ENCODE data around the gene PCSK2. TPM values are rescaled to one million over a fixed set of nuclear protein-coding genes. Genes with fewer than 3 reads are reported as not detected.

PCSK2 gene
- polyA plus RNA-seq, 1 donor from 2014 or later, result 27.9 TPM

DNA sequence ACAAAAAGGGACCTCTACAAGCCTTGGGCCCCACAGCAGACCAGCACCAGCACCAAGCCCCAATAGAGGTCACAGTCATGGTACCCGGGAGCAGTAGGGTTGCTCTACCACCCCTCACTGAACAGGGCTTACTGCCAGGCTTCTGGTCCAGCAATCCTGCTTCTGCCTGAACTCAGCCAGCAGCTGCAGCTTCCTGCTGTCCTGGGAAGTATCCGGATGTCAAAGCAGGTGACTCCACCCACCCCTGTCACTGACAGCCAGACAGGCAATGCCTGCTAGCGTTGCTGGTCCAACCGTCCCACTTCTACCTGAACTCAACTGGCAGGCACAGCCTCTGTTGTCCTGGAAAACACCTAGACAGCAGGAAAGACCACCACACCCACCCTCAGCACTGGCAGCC is 47.0 kb upstream of the PCSK2 start:
- no peaks in the 10 kb centered on the region for H3K27me3 ChIP-seq (ENCODE audit: insufficient read depth, low read depth, low read length)
- H3K9me2 ChIP-seq (ENCODE audit: insufficient read depth, low read length), result no peaks in the 10 kb centered on the region
- H3K27ac ChIP-seq (ENCODE audit: low read length), result no peak overlapping the region
- no peaks in the 10 kb centered on the region for H4K20me1 ChIP-seq (ENCODE audit: insufficient read depth)
- H3K9ac ChIP-seq (ENCODE audit: low read length), result no peak overlapping the region
- H2AFZ ChIP-seq (ENCODE audit: low read depth, low read length), result no peak overlapping the region
- TF ChIP-seq, protein P1, sequence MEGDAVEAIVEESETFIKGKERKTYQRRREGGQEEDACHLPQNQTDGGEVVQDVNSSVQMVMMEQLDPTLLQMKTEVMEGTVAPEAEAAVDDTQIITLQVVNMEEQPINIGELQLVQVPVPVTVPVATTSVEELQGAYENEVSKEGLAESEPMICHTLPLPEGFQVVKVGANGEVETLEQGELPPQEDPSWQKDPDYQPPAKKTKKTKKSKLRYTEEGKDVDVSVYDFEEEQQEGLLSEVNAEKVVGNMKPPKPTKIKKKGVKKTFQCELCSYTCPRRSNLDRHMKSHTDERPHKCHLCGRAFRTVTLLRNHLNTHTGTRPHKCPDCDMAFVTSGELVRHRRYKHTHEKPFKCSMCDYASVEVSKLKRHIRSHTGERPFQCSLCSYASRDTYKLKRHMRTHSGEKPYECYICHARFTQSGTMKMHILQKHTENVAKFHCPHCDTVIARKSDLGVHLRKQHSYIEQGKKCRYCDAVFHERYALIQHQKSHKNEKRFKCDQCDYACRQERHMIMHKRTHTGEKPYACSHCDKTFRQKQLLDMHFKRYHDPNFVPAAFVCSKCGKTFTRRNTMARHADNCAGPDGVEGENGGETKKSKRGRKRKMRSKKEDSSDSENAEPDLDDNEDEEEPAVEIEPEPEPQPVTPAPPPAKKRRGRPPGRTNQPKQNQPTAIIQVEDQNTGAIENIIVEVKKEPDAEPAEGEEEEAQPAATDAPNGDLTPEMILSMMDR (IDR thresholded peaks at IDR 0.05; ENCODE audit: poor library complexity, severe bottlenecking), result no peak
- TF ChIP-seq, protein P2, sequence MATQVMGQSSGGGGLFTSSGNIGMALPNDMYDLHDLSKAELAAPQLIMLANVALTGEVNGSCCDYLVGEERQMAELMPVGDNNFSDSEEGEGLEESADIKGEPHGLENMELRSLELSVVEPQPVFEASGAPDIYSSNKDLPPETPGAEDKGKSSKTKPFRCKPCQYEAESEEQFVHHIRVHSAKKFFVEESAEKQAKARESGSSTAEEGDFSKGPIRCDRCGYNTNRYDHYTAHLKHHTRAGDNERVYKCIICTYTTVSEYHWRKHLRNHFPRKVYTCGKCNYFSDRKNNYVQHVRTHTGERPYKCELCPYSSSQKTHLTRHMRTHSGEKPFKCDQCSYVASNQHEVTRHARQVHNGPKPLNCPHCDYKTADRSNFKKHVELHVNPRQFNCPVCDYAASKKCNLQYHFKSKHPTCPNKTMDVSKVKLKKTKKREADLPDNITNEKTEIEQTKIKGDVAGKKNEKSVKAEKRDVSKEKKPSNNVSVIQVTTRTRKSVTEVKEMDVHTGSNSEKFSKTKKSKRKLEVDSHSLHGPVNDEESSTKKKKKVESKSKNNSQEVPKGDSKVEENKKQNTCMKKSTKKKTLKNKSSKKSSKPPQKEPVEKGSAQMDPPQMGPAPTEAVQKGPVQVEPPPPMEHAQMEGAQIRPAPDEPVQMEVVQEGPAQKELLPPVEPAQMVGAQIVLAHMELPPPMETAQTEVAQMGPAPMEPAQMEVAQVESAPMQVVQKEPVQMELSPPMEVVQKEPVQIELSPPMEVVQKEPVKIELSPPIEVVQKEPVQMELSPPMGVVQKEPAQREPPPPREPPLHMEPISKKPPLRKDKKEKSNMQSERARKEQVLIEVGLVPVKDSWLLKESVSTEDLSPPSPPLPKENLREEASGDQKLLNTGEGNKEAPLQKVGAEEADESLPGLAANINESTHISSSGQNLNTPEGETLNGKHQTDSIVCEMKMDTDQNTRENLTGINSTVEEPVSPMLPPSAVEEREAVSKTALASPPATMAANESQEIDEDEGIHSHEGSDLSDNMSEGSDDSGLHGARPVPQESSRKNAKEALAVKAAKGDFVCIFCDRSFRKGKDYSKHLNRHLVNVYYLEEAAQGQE (IDR thresholded peaks at IDR 0.05; ENCODE audit: borderline replicate concordance), result no peak
- no peak for TF ChIP-seq EZH2 (IDR thresholded peaks at IDR 0.05; ENCODE audit: borderline replicate concordance, insufficient read depth, low read length, poor library complexity, severe bottlenecking)
- no peak for TF ChIP-seq RAD21 (conservative IDR thresholded peaks at IDR 0.05)
- no peak for TF ChIP-seq TAF1 (IDR thresholded peaks at IDR 0.05; ENCODE audit: low read depth)
- TF ChIP-seq SMC3 (conservative IDR thresholded peaks at IDR 0.05; ENCODE audit: poor library complexity), result no peak
- no peak for TF ChIP-seq MXI1 (conservative IDR thresholded peaks at IDR 0.05; ENCODE audit: poor library complexity, severe bottlenecking)
- no peak for TF ChIP-seq EP300 (conservative IDR thresholded peaks at IDR 0.05; ENCODE audit: poor library complexity, severe bottlenecking)
- no peak for TF ChIP-seq POLR2AphosphoS5 (IDR thresholded peaks at IDR 0.05)
- H3K9me3 ChIP-seq (ENCODE audit: low read length), result no peaks in the 10 kb centered on the region
- H3K79me2 ChIP-seq (replicated peaks; ENCODE audit: insufficient read depth, low read length), result no peaks in the 10 kb centered on the region
- H3F3A ChIP-seq (ENCODE audit: insufficient read depth, low read length, poor library complexity, severe bottlenecking), result no peaks in the 10 kb centered on the region
- no peaks in the 10 kb centered on the region for H3K36me3 ChIP-seq (ENCODE audit: insufficient read depth, low read length)
- no peak overlapping the region for H3K4me2 ChIP-seq (ENCODE audit: low read length)
- H3K4me3 ChIP-seq (ENCODE audit: low read length), result no peak overlapping the region

DNA sequence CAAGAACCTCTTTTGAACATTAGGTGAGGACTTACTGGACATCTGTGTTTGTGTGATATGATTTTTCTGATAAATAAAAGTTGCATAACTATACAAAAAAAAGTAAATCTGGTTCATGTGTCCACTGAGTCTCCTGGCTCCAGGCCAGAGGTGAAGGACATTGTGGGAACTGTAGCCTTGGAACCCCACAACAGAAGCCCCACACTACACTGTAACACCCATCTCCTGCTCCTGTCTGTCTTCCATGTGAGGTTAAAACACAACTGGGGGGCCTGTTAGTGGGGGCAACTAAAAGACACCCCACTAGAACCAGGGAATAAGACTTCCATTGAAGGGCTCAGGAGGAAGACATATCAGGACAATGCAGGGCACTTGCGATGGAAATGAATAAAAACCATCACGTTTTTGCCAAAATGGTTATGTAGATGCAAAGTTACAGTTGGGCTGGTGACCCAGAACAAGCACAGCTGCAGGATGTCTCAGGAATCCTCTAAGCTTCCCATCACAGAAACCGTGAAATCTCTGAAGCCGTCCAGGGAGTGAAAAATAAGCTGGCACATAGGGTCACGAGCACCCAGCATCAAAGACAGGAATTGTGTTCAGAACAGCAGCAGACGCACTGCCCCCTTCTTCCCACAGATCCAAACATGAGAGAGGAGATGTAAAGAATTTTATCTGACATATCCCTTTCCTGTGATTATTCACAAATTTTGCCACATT is 36.7 kb upstream of the PCSK2 start:
- H3K79me2 ChIP-seq (replicated peaks; ENCODE audit: insufficient read depth, low read length), result no peaks in the 10 kb centered on the region
- TF ChIP-seq, protein P2 (IDR thresholded peaks at IDR 0.05; ENCODE audit: borderline replicate concordance), result no peak
- TF ChIP-seq, protein P1 (IDR thresholded peaks at IDR 0.05; ENCODE audit: poor library complexity, severe bottlenecking), result no peak
- no peak for TF ChIP-seq SMC3 (conservative IDR thresholded peaks at IDR 0.05; ENCODE audit: poor library complexity)
- TF ChIP-seq EP300 (conservative IDR thresholded peaks at IDR 0.05; ENCODE audit: poor library complexity, severe bottlenecking), result no peak
- TF ChIP-seq POLR2AphosphoS5 (IDR thresholded peaks at IDR 0.05), result no peak
- TF ChIP-seq EZH2 (IDR thresholded peaks at IDR 0.05; ENCODE audit: borderline replicate concordance, insufficient read depth, low read length, poor library complexity, severe bottlenecking), result no peak
- TF ChIP-seq RAD21 (conservative IDR thresholded peaks at IDR 0.05), result no peak
- TF ChIP-seq TAF1 (IDR thresholded peaks at IDR 0.05; ENCODE audit: low read depth), result no peak
- no peak for TF ChIP-seq MXI1 (conservative IDR thresholded peaks at IDR 0.05; ENCODE audit: poor library complexity, severe bottlenecking)
- no peak overlapping the region for H3K9ac ChIP-seq (ENCODE audit: low read length)
- no peaks in the 10 kb centered on the region for H3K9me2 ChIP-seq (ENCODE audit: insufficient read depth, low read length)
- H3K4me3 ChIP-seq (ENCODE audit: low read length), result no peak overlapping the region
- no peaks in the 10 kb centered on the region for H3K9me3 ChIP-seq (ENCODE audit: low read length)
- no peaks in the 10 kb centered on the region for H3K27me3 ChIP-seq (ENCODE audit: insufficient read depth, low read depth, low read length)
- H2AFZ ChIP-seq (ENCODE audit: low read depth, low read length), result no peak overlapping the region
- H3K4me2 ChIP-seq (ENCODE audit: low read length), result no peak overlapping the region
- no peaks in the 10 kb centered on the region for H3F3A ChIP-seq (ENCODE audit: insufficient read depth, low read length, poor library complexity, severe bottlenecking)
- no peaks in the 10 kb centered on the region for H3K36me3 ChIP-seq (ENCODE audit: insufficient read depth, low read length)
- H4K20me1 ChIP-seq (ENCODE audit: insufficient read depth), result no peaks in the 10 kb centered on the region
- H3K27ac ChIP-seq (ENCODE audit: low read length), result no peak overlapping the region
